GM23338 (cell line): ENCODE data around the gene REEP3. TPM values are rescaled to one million over a fixed set of nuclear protein-coding genes. Genes with fewer than 3 reads are reported as not detected.

Experiments used
- EZH2 ChIP-seq: fragments of 200-600 bp; sonication (generic); IDR thresholded peaks from one replicate; pipeline ENCODE4 v1.8.0; 2017; ENCODE audit warnings: antibody characterized with exemption, mild to moderate bottlenecking, low read depth; ENCODE audit not compliant: unreplicated experiment
- JUNB ChIP-seq: IDR thresholded peaks from one replicate; pipeline ENCODE4 v1.6.1; 2016; ENCODE audit warnings: antibody characterized with exemption; ENCODE audit not compliant: unreplicated experiment
- POLR2AphosphoS5 ChIP-seq: IDR thresholded peaks from 2 replicates; pipeline ENCODE4 v1.6.1; 2016; ENCODE audit warnings: antibody characterized with exemption, low read depth
- STAT1 ChIP-seq: IDR thresholded peaks from one replicate; pipeline ENCODE4 v1.6.1; 2016; ENCODE audit warnings: antibody characterized with exemption; ENCODE audit not compliant: unreplicated experiment
- ZNF114 ChIP-seq: fragments of 250-450 bp; sonication (Bioruptor Pico); IDR thresholded peaks from 2 replicates; pipeline ENCODE4 v1.5.0; 2020; ENCODE audit warnings: mild to moderate bottlenecking, moderate library complexity
- polyA plus RNA-seq: library from polyadenylated mRNA; unstranded; fragments of >200 nt; fragmentation: Nextera tagmentation; extraction: Ambion mirVana; gene quantifications from 2 replicates; pipeline ENCODE4 v1.2.1, GENCODE V29; 2016
- total RNA-seq: library from RNA; depleted of rRNA; stranded (reverse); fragments of >200 nt; shearing (Covaris generic); gene quantifications from 2 replicates; pipeline ENCODE4 v1.2.3, GENCODE V29; 2014
- TF ChIP-seq, protein P1 (sequence below): fragments of 250-450 bp; sonication (Bioruptor Pico); IDR thresholded peaks from 2 replicates; pipeline ENCODE4 v1.5.0; 2020; ENCODE audit warnings: mild to moderate bottlenecking, moderate library complexity
- TF ChIP-seq, protein P2 (sequence below), 2 experiments: fragments of 200-600 bp in 1 of 2; sonication (generic) in 1 of 2; conservative IDR thresholded peaks; 2 replicates each; pipeline versions ENCODE4 v1.5.1 to v1.6.1; 2016 to 2017; ENCODE audit warnings: antibody characterized with exemption in 2 of 2, low read depth in 2 of 2, mild to moderate bottlenecking in 2 of 2, moderate library complexity in 1 of 2

The REEP3 gene
- total and polyA plus RNA-seq, 2 experiments from 2014 or later = 29.5 to 48.7 TPM

DNA sequence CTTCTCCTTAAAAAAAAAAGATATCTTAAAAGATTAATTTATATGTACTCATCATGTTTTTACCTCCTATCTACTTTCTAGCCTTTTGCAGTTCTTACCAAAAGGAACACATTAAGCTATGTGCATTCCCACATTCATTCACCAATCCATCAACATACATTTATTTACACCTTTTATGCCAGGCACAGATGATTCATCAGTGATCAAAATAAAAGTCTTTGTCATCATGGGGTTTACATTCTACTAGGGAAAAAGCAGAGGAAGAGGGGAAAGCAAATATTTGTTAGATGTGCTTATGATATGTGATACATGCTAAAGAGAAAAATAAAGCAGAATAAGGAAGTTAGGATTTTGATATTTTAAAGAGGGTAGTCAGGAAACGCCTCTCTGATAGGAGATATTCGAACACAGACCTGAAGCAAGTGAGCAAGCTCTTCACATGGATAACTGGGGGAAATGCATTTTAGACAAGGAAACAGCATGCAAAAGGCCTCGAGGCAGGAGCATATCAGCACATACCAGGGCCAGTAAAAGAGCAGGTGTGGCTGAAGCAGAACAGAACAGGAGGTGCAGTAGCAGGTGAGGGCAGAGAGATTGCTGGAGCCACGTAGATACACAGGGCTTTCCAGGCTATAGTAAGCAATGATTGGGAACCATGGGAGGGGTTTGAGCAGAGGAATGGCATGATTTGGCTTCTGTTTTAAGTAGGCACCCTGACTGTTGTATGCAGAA is 67.4 kb downstream of the REEP3 start (continued):
- TF ChIP-seq, protein P1, sequence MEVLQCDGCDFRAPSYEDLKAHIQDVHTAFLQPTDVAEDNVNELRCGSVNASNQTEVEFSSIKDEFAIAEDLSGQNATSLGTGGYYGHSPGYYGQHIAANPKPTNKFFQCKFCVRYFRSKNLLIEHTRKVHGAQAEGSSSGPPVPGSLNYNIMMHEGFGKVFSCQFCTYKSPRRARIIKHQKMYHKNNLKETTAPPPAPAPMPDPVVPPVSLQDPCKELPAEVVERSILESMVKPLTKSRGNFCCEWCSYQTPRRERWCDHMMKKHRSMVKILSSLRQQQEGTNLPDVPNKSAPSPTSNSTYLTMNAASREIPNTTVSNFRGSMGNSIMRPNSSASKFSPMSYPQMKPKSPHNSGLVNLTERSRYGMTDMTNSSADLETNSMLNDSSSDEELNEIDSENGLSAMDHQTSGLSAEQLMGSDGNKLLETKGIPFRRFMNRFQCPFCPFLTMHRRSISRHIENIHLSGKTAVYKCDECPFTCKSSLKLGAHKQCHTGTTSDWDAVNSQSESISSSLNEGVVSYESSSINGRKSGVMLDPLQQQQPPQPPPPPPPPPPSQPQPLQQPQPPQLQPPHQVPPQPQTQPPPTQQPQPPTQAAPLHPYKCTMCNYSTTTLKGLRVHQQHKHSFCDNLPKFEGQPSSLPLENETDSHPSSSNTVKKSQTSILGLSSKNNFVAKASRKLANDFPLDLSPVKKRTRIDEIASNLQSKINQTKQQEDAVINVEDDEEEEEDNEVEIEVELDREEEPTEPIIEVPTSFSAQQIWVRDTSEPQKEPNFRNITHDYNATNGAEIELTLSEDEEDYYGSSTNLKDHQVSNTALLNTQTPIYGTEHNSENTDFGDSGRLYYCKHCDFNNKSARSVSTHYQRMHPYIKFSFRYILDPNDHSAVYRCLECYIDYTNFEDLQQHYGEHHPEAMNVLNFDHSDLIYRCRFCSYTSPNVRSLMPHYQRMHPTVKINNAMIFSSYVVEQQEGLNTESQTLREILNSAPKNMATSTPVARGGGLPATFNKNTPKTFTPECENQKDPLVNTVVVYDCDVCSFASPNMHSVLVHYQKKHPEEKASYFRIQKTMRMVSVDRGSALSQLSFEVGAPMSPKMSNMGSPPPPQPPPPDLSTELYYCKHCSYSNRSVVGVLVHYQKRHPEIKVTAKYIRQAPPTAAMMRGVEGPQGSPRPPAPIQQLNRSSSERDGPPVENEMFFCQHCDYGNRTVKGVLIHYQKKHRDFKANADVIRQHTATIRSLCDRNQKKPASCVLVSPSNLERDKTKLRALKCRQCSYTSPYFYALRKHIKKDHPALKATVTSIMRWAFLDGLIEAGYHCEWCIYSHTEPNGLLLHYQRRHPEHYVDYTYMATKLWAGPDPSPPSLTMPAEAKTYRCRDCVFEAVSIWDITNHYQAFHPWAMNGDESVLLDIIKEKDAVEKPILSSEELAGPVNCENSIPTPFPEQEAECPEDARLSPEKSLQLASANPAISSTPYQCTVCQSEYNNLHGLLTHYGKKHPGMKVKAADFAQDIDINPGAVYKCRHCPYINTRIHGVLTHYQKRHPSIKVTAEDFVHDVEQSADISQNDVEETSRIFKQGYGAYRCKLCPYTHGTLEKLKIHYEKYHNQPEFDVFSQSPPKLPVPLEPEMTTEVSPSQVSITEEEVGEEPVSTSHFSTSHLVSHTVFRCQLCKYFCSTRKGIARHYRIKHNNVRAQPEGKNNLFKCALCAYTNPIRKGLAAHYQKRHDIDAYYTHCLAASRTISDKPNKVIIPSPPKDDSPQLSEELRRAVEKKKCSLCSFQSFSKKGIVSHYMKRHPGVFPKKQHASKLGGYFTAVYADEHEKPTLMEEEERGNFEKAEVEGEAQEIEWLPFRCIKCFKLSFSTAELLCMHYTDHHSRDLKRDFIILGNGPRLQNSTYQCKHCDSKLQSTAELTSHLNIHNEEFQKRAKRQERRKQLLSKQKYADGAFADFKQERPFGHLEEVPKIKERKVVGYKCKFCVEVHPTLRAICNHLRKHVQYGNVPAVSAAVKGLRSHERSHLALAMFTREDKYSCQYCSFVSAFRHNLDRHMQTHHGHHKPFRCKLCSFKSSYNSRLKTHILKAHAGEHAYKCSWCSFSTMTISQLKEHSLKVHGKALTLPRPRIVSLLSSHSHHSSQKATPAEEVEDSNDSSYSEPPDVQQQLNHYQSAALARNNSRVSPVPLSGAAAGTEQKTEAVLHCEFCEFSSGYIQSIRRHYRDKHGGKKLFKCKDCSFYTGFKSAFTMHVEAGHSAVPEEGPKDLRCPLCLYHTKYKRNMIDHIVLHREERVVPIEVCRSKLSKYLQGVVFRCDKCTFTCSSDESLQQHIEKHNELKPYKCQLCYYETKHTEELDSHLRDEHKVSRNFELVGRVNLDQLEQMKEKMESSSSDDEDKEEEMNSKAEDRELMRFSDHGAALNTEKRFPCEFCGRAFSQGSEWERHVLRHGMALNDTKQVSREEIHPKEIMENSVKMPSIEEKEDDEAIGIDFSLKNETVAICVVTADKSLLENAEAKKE (CRISPR knock-in tag) = no peak
- TF ChIP-seq EZH2 (no peak), ZNF114 (no peak), POLR2AphosphoS5 (no peak), STAT1 (no peak), JUNB (no peak)
- TF ChIP-seq, protein P2, sequence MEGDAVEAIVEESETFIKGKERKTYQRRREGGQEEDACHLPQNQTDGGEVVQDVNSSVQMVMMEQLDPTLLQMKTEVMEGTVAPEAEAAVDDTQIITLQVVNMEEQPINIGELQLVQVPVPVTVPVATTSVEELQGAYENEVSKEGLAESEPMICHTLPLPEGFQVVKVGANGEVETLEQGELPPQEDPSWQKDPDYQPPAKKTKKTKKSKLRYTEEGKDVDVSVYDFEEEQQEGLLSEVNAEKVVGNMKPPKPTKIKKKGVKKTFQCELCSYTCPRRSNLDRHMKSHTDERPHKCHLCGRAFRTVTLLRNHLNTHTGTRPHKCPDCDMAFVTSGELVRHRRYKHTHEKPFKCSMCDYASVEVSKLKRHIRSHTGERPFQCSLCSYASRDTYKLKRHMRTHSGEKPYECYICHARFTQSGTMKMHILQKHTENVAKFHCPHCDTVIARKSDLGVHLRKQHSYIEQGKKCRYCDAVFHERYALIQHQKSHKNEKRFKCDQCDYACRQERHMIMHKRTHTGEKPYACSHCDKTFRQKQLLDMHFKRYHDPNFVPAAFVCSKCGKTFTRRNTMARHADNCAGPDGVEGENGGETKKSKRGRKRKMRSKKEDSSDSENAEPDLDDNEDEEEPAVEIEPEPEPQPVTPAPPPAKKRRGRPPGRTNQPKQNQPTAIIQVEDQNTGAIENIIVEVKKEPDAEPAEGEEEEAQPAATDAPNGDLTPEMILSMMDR (conservative IDR thresholded peaks at IDR 0.05; ENCODE audit: low read depth in 2 of 2) = no peak
